Measurements from ENCODE around the gene SECISBP2. TPM values are rescaled to one million over a fixed set of nuclear protein-coding genes. Genes with fewer than 3 reads are reported as not detected.
A peak's percentile ranks its signal among the peaks of the same experiment; 100 is the strongest.

Gene SECISBP2
- total RNA-seq, 1 donor from 2014 or later = 16.4 TPM

DNA sequence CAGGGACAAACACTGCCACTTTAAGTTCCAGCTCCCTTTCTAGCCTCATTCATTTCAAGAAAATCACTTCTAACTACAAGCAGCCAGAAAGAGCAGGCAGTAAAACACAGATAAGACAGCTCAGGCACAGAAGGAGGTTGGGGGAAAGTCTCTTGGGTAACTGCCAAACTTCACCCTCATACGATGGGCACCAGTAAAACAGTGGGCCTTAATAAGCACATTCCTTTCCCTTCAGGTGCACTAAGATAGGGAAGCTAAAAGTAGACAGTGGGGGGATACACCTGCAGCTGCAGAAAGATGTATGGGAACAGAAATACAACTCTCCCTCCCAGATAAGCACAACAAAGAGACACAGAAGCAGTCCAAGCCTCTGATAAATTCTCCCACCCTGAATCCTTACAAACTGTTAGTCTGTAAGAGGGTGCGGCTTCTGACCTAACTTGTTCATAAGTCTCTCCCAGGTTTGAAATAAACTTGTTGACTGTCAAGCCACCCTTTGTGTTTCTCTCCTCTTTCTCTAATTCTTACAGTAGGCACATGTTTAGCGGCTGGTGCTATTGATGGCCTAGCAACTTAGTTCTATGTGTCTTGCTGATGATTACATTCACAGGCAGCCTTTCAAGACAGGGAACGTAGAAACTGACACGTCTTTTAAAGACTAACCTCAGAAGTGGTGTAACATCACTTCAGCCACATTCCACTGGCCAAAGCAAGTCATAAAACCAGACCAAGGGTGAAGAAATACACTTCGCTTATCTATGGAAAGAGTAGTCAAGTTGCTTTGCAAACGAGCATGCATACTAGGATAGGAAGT is 14.1 kb upstream of the SECISBP2 start:
- intact Hi-C loops (cut with DNase I) = loop anchor here (10.0 kb wide), 1 partner anchor 129 kb away; the partner anchor contains the start of gene SHC3
- ATAC-seq (no peak), DNase-seq (ENCODE audit: missing footprints) (no peak)

DNA sequence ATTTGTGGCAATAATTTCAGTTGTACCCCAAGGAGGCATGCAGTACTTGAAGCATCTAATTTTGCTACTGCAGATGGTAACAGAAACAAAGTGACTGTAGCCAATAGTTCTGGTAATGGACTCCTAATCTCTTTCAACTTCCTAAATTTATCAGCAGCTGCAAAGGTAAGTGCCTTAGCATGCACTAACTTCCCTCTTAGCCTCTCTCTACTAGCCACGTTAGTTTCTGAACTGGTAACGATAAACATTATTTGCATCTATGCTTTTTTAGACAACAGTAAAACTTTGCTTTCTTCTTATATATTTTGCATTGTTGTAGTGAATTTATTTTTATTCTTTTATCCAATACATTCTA is 13.5 kb upstream of the SECISBP2 start:
- DNase-seq (ENCODE audit: missing footprints) (no peak), ATAC-seq (no peak)
- intact Hi-C loops (cut with DNase I) = loop anchor here (10.0 kb wide), 1 partner anchor 130 kb away; the partner anchor contains the start of gene SHC3

DNA sequence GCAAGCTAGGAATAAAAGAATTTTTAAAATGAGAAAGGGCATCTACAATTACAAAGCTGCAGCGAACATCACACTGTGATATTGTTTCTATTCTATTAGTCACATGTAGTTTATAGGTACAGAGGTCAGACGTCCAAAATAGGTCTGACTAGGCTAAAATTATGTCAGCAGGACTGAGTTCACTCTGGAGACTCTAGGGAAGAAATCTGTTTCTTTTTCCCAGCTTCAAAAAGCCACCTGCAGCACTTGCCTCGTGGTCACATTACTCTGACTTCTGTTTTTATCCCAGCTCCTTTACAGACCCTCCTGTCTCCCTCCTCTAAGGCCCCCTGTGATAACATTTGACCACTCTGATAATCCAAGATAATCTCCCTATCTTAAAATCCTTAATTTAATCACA is 12.4 kb upstream of the SECISBP2 start:
- no peak for ATAC-seq
- no peak for DNase-seq (ENCODE audit: missing footprints)
- intact Hi-C loops (cut with DNase I) = loop anchor here (10.0 kb wide), 1 partner anchor 131 kb away; the partner anchor contains the start of gene SHC3

DNA sequence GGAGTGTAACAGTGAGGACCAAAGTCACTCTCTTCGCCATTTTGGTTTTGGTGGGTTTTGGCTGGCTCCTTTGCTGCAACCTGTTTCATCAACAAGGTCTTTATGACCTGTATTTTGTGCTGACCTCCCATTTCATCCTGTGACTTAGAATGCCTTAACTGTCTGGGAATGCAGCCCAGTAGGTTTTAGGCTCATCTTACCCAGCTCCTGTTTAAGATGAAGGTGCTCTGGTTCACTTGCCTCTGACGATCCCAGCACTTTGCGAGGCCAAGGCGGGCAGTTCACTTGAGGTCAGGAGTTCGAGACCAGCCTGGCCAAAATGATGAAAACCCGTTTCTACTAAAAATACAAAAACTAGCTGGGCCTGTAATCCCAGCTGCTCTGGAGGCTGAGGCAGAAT is 9.1 kb upstream of the SECISBP2 start:
- ATAC-seq = no peak
- DNase-seq (ENCODE audit: missing footprints) = no peak
- intact Hi-C loops (cut with DNase I) = loop anchor here (10.0 kb wide), 1 partner anchor 134 kb away; the partner anchor contains the start of gene SHC3

DNA sequence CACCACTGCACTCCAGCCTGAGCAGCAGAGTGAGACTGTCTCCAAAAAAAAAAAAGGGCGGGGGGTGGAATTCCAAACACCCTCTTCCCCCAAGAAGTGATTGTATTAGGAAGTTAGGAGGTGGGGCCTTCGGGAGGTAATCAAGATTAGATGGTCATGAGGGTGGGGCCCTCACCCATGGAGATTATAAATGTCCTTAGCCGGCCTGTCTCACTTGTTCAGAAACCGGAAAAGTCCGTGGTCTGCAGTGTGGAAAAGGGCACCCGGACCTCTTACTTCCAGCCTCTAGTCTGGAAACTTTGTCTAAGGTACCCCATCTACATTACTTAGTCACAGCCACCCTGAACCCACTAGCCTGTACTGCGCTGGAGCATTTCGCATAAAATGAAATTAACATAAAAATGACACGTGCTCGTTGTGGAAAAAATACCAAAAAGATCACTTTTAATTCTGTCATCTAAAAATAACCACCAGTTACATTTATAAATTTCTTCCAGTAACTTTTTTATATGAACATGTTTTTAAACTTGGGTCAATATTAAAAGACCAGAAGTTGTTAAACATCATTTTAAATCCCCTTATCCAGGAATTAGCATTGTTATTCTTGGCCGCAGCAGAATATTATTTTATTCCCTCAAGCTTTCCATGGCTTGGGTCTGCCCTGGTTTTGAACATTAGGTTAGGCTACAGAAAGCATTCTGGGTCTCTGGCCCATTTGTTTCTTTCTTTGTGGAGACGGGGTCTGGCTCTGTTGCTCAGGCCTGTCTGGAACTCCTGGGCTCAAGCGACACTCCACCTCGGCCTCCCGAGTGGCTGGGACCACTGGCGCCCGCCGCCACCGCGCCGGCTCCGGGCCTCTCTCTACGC is 8.5 kb upstream of the SECISBP2 start:
- ATAC-seq (no peak), DNase-seq (ENCODE audit: missing footprints) (no peak)
- intact Hi-C loops (cut with DNase I) = loop anchor here (10.0 kb wide), 1 partner anchor 135 kb away; the partner anchor contains the start of gene SHC3

DNA sequence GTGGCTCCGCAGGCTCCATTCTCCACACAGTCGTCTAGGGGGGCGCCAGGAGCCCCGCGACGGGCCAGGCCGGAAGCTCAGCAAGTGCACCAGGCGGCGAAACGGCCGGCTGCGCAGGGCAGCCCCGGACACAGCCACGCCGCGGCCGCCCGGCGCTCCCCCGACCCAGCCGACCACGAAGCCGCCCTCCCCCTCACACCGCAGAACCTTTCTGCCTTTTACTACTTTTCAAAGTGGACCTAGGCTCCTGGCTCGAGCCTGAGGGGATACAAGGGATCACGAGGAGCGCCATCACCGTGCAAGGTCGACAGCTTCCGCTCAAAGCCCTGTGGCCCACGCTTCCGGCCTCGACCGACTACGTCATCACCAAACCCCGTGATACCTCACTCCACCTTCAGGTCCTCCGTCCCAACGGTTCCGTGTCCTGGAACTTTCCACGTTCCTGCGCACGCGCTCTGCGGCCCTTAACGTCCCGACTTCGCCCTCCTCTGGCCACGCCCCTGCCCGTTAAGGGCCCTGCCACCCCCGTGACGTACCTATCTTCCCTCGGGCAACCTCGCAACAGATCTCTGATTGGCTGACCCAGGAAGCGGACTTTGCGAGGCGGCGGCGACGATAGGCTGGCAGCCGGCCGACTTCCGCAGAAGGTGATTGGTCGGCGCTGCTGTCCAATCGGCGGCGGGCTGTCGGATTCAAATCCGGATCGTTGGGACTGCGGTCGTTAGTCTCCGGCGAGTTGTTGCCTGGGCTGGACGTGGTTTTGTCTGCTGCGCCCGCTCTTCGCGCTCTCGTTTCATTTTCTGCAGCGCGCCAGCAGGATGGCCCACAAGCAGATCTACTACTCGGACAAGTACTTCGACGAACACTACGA is 7.6 kb upstream of the SECISBP2 start, which contains the start of gene CKS2:
Gene CKS2 (plus strand): TSS at position 721 of the 871 bp plus-strand sequence. CDS start 98 bp downstream, at position 819.
- intact Hi-C loops (cut with DNase I) = no loop called here
- ATAC-seq (peak; percentile 97), DNase-seq (ENCODE audit: missing footprints) (peak; percentile 100)

DNA sequence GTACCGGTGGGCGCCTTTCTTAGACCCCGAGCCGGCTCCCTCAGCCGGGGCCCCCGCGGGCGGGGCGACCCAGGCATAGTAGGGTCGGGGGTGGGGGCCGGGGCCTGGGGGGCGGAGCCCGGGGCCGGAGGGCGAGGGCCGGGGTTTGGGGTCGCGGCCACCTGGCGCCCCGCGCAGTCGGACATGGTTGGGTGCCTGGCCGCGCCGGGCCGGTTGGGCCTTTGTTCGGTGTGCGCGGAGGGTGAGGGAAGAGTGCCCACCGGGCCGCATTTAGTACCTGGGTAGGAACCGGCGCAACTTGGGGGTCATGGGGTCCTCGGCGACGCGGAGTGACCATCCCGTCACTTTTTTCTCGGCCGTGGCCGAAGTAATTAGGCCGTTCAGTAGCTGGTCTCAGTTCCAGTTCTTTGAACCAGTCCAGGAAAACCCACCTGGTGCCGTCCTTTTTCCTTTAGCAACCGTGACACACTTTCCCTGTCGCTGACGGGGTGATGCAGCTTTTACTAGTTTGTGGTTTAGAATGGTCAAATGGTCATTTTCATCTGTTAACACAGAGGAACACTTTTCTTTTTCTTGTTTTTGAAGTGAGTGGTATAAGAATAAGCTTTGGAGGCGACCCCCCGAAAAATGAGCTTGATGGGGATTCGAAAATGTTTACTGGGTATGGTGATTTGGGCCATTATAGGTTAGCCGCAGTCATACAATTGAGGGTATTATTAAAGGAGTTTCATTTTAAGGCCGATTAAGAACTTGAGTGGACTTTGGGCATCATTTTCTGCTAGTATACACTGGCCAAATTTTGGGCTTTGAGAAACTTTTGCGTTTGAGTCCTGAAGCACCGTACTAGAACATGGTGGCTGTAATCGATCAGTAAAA is 6.7 kb upstream of the SECISBP2 start:
- DNase-seq (ENCODE audit: missing footprints) = no peak
- intact Hi-C loops (cut with DNase I) = no loop called here
- peak; percentile 0 for ATAC-seq

DNA sequence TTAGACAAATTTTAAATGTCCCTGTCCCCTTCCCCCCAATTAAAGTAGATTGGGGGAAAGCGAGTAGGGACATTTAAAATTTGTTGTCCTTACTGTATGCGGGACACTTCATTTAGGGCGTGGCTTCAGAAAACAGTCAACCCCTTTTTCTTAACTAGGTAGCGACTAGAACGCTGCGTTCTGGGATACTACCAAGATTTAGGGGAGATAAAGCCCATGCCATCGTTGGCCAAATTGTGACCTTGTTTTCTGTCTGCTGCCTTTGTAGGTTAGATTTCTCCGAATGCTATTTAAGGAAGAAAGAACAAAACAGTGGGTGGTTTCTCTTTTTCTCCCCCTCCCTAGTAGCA is 6.1 kb upstream of the SECISBP2 start:
- ATAC-seq (no peak), DNase-seq (ENCODE audit: missing footprints) (no peak)
- intact Hi-C loops (cut with DNase I) = no loop called here

DNA sequence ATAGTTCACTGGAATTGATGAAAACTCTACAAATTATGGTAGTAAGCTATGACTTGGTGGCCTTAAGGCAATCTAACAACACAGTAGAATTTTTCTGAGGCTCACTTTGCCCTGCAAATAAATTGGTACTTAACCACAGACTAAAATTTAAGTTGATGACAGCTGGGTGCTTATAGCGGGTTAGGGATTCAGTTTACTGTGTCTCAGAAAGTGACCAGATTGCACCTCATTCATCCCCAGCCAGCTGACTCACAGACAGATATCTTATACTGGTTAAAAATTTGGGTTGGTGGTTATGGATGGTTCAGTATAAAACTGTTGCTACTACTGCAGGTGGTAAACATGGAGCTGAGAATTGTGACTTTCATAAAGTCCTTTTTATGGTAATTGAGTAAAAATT is 4.5 kb upstream of the SECISBP2 start:
- intact Hi-C loops (cut with DNase I) = no loop called here
- no peak for ATAC-seq
- DNase-seq (ENCODE audit: missing footprints) = no peak

DNA sequence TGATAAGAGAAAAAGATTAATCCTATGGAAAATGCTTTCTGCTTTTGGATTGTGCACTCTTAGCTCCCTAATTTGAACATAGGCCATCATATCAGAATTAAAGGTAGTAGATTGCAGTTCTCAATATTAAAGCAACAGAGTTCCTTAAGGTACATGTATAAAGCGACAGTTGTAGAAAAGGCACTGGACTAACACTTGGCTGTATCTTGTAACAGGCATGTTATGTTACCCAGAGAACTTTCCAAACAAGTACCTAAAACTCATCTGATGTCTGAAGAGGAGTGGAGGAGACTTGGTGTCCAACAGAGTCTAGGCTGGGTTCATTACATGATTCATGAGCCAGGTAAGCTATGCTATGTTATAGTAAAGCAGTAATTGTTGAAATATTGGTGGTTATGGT is 3.3 kb upstream of the SECISBP2 start:
- DNase-seq (ENCODE audit: missing footprints) (no peak), ATAC-seq (no peak)
- intact Hi-C loops (cut with DNase I) = no loop called here

DNA sequence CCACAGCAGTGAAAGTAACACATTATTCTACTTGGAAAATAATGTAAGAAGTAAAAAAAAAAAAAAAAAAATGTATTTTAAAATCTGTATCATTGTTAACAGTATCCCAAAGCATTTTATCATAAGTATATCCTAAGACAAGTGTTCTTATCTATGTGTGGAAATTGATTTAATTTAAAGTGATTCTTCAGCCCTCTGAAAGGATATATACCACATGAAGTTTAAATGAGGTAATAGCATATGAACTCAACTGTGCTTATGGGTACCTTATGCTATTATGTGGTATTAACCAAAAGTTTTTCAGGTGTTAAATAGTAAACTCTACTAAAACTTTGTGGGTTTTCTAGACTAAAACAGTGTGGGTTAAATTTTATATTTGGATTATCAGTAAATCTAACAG is 2.8 kb upstream of the SECISBP2 start:
- ATAC-seq (no peak), DNase-seq (ENCODE audit: missing footprints) (no peak)
- intact Hi-C loops (cut with DNase I) = no loop called here

DNA sequence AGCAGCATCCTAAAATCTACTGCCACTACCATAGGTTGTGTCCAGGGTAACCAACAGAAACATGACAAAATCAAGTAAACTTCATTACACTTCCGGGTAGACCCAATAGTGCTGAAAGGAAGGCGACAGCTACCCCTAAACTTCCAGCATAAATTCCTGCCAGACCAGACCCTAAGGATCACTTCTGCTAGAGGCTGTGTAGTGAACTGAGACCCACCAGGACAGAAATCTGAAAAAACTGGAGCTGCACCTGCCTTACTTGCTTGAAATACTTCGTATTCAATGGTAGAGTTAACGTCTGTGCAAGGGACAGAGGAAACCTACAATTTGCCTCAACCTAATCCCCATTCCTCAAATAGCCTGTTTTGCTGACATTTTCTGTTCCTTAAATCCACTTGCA is 1.0 kb upstream of the SECISBP2 start:
- ATAC-seq = no peak
- intact Hi-C loops (cut with DNase I) = no loop called here
- no peak for DNase-seq (ENCODE audit: missing footprints)

DNA sequence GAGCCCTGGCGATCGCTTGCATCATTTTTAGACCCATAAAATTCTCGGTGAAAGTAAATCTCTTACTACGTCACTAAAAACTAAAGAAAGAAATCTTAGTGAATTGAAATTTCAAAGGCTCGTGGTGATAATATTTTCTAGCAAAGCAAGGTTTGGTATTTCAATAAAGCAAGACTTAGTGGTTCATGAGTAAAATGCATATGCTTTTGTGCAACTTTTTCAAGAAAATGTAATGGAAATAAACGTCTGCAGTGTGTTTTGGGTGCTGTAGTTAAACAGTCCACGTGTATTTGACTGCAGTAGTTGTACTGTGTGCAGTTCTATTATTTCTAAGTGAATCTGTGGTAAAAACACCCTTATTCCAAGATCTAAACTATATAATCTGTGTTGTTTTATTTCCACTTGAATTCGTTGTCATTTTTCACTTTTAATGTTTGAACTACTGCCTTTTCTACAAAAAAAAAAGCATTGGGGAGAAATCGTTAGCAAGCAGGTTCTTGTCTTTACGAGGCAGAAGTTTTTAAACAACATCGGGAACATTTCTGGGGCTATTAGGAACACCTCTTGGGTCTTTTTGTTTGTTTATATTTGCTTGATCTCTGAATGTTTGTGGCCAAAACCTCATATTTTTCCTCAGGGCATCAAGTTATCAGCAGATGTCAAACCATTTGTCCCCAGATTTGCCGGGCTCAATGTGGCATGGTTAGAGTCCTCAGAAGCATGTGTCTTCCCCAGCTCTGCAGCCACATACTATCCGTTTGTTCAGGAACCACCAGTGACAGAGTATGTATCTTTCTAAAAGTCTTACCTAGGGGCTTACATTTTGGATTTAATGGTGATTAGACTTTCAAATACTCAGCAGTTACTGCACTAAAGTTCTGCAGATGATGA is 960 bp downstream of the SECISBP2 start:
- DNase-seq (ENCODE audit: missing footprints) (no peak), ATAC-seq (no peak)
- intact Hi-C loops (cut with DNase I) = loop anchor here (1.0 kb wide), 1 partner anchor 230 kb away; no protein-coding TSS in a partner anchor

DNA sequence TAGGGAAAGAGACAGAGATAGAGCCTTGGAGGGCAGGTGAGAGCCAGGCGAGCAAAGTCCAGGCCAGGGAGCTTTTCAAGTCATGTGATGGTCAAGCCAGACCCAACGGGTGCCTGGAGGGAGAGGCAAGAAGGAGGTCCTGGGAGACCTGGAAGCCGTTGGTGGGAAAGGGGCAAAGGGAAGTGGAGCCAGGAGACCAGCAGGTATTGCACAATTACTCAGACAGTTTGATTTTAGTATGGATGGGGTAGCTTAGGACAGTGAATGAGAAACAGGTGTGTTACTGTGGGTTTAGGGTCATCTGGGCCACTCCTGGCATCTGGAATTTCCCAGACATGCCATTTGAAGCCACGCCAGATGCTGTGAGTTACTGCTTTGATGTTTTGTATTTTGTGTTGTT is 5.1 kb downstream of the SECISBP2 start:
- intact Hi-C loops (cut with DNase I) = no loop called here
- ATAC-seq (no peak), DNase-seq (ENCODE audit: missing footprints) (no peak)

DNA sequence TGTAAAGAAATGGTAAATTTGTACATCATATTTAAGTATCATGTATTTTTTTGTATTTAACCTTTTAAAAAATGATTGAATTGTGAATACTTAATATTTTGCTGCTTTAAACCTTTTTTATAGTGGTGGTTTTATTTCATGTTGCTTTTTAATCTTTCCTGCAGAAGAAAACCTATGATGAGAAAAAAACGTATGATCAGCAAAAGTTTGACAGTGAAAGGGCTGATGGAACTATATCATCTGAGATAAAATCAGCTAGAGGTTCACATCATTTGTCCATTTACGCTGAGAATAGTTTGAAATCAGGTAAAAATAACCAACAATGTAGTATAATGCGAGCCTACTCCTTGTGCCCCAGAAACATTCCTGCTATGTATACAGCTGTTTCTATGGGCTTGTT is 7.4 kb downstream of the SECISBP2 start:
- DNase-seq (ENCODE audit: missing footprints) = no peak
- no peak for ATAC-seq
- intact Hi-C loops (cut with DNase I) = no loop called here

DNA sequence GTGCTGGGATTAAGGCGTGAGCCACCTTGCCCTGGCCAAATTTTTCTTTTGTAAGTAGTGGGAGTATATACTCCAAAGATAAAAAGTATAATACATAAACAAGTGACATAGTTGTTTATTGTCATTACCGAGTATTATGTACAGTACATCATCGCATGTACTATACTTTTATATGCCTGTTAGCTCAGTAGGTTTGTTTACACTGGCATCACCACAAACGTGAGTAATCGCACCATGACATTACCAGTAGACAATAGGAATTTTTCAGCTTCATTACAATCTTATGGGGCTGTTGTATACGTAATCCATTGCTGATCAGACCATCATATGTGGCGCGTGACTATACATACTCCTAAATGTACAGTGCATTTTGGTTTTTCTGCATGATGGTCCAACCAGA is 9.8 kb downstream of the SECISBP2 start:
- ATAC-seq = no peak
- intact Hi-C loops (cut with DNase I) = no loop called here
- DNase-seq (ENCODE audit: missing footprints) = no peak

DNA sequence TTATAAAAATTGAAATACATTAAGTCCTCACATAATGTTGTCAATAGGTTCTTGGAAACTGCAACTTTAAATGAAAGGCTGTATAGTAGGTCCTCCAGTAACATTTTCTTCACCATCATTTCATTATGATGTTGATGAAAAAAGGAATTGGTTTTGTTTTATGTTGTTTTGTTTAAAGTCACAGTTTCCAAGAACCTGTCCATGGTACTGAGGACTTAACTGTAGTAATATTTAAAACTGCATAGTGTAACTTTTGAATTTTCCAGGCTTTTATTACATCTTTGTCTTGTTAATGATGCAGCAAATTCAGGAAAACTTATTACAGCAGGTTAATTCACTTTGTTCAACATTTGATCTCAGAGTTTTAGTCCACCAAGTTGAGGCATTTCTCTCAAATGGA is 11.6 kb downstream of the SECISBP2 start:
- intact Hi-C loops (cut with DNase I) = no loop called here
- ATAC-seq = no peak
- no peak for DNase-seq (ENCODE audit: missing footprints)

Data from Right ventricle myocardium inferior (tissue), 1 donor.